ENCODE results near the gene MAB21L3.

Gene MAB21L3

DNA sequence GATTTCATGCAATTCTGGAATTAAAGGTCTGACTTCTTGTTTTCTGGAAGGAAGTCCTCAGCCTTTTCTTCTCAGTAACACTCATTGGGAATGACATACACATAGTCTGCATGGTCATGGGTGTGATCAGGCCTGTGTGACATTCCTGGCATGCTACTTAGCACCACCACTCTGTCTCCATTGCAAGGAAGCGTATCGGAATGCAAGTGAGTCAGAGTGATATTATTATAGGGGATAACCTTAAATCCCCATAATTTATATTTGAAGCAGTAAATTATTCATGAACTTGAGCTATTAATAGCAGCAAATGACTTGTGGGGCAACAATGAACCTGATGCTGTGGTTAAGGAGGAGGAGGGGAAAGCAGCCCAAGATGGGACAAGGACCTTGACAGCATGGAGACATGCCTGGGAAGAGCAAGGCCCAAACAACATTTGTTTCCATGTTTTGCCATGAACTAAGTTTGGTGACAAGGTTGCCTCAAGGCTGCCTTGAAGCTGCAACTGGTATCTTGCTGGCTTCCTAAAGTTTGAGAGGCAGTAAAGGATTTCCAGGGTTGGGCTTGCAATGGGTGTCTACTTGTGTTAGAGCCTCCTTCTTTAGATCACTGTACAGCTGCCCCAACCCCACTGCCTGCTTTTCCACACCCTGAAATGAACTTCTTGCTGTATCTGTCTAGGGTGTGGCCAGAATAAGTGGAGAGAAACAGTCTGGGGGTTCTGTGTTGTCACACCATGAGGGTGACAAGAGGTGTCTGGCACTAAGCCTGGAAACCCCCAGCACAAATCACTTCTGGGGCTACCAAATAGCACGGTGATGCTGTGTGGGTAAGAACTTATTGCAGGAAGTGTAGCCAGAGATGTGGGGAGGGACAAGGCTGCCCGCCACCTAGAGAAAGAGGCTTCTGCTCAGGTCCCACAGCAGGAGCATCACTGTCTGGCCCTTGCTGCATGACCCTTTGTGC is 4.6 kb downstream of the MAB21L3 start:
- H3K9me3 ChIP-seq (ENCODE audit: insufficient read depth, low read length): no peaks in the 10 kb centered on the region
- H3K27me3 ChIP-seq (ENCODE audit: low read length): no peaks in the 10 kb centered on the region
- H3K27ac ChIP-seq (ENCODE audit: low read depth, low read length): no peak overlapping the region
- H4K20me1 ChIP-seq (ENCODE audit: low read depth, low read length): no peaks in the 10 kb centered on the region
- no peaks in the 10 kb centered on the region for H3K36me3 ChIP-seq (ENCODE audit: low read length)
- no peak for TF ChIP-seq EZH2phosphoT487 (conservative IDR thresholded peaks at IDR 0.05; ENCODE audit: low read length)
- no peak overlapping the region for H3K4me2 ChIP-seq (ENCODE audit: low read depth, low read length, poor library complexity, severe bottlenecking)
- no peaks in the 10 kb centered on the region for H3F3A ChIP-seq (ENCODE audit: insufficient read depth)
- no peaks in the 10 kb centered on the region for H3K9me2 ChIP-seq (replicated peaks; ENCODE audit: insufficient read depth, low read length)
- H2AFZ ChIP-seq (ENCODE audit: low read depth, low read length, severe bottlenecking): no peak overlapping the region
- no peaks in the 10 kb centered on the region for H3K79me2 ChIP-seq (ENCODE audit: insufficient read depth, low read length)
- H3K4me3 ChIP-seq (ENCODE audit: insufficient read depth, low read length, poor library complexity, severe bottlenecking): no peak overlapping the region
- H3K9ac ChIP-seq (ENCODE audit: low read length): no peak overlapping the region

DNA sequence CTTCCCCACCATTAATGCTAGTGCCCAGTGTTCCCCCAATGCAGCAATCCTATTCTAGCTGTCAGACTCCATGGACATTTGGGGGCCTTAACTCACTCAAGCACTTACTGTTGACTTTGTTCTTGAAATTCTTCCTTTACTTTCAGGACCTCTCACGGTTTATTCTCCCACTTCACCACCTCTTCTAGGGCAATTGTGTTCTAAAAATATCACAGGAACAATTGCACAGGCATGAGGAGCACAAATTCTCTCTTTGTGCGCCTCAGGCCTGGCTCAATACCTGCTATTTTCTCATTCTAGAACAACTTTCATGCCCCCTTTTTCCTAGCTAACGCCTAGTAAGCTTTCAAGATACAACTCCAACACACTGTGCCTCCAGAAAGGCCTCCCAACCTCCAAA is 7.3 kb downstream of the MAB21L3 start:
- H2AFZ ChIP-seq (ENCODE audit: low read depth, low read length, severe bottlenecking): no peak overlapping the region
- H3K27ac ChIP-seq (ENCODE audit: low read depth, low read length): no peak overlapping the region
- H3K9me3 ChIP-seq (ENCODE audit: insufficient read depth, low read length): no peaks in the 10 kb centered on the region
- H3K27me3 ChIP-seq (ENCODE audit: low read length): no peaks in the 10 kb centered on the region
- no peak for TF ChIP-seq EZH2phosphoT487 (conservative IDR thresholded peaks at IDR 0.05; ENCODE audit: low read length)
- TF ChIP-seq, protein P1, sequence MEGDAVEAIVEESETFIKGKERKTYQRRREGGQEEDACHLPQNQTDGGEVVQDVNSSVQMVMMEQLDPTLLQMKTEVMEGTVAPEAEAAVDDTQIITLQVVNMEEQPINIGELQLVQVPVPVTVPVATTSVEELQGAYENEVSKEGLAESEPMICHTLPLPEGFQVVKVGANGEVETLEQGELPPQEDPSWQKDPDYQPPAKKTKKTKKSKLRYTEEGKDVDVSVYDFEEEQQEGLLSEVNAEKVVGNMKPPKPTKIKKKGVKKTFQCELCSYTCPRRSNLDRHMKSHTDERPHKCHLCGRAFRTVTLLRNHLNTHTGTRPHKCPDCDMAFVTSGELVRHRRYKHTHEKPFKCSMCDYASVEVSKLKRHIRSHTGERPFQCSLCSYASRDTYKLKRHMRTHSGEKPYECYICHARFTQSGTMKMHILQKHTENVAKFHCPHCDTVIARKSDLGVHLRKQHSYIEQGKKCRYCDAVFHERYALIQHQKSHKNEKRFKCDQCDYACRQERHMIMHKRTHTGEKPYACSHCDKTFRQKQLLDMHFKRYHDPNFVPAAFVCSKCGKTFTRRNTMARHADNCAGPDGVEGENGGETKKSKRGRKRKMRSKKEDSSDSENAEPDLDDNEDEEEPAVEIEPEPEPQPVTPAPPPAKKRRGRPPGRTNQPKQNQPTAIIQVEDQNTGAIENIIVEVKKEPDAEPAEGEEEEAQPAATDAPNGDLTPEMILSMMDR (IDR thresholded peaks at IDR 0.05; ENCODE audit: insufficient read depth, low read length, poor library complexity, severe bottlenecking): no peak
- H4K20me1 ChIP-seq (ENCODE audit: low read depth, low read length): no peaks in the 10 kb centered on the region
- no peak overlapping the region for H3K9ac ChIP-seq (ENCODE audit: low read length)
- no peaks in the 10 kb centered on the region for H3K9me2 ChIP-seq (replicated peaks; ENCODE audit: insufficient read depth, low read length)
- H3K4me3 ChIP-seq (ENCODE audit: insufficient read depth, low read length, poor library complexity, severe bottlenecking): no peak overlapping the region
- no peaks in the 10 kb centered on the region for H3F3A ChIP-seq (ENCODE audit: insufficient read depth)
- no peaks in the 10 kb centered on the region for H3K36me3 ChIP-seq (ENCODE audit: low read length)
- H3K79me2 ChIP-seq (ENCODE audit: insufficient read depth, low read length): no peaks in the 10 kb centered on the region
- no peak overlapping the region for H3K4me2 ChIP-seq (ENCODE audit: low read depth, low read length, poor library complexity, severe bottlenecking)

DNA sequence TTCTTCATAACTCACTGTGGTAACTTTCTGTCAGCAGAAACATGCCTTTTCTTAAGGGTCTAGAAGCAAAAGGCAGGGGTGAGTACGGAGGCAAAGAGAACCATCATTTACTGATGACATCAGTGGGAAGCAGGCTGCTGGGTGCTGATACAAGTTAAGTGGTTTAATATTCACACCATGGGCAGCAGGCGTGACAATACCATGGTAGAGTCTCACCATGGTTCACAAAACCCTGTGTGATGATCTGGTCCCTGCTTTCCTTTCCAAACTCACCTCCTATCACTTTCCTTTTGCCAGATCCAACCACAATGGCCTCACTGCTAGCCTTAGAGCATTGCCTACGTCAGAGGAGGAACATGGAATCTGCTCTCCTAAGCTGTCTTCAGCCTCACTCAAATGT is 8.7 kb downstream of the MAB21L3 start:
- Histone ChIP-seq H3K9me2 (replicated peaks; ENCODE audit: insufficient read depth, low read length) (no peaks in the 10 kb centered on the region), H3K27ac (ENCODE audit: low read depth, low read length) (no peak overlapping the region), H3K27me3 (ENCODE audit: low read length) (no peaks in the 10 kb centered on the region), H3K4me3 (ENCODE audit: insufficient read depth, low read length, poor library complexity, severe bottlenecking) (no peak overlapping the region), H2AFZ (ENCODE audit: low read depth, low read length, severe bottlenecking) (no peak overlapping the region), H3F3A (ENCODE audit: insufficient read depth) (no peaks in the 10 kb centered on the region), H4K20me1 (ENCODE audit: low read depth, low read length) (no peaks in the 10 kb centered on the region), H3K79me2 (ENCODE audit: insufficient read depth, low read length) (no peaks in the 10 kb centered on the region), H3K36me3 (ENCODE audit: low read length) (no peaks in the 10 kb centered on the region), H3K9me3 (ENCODE audit: insufficient read depth, low read length) (no peaks in the 10 kb centered on the region), H3K4me2 (ENCODE audit: low read depth, low read length, poor library complexity, severe bottlenecking) (no peak overlapping the region), H3K9ac (ENCODE audit: low read length) (no peak overlapping the region)
- TF ChIP-seq, protein P1 (IDR thresholded peaks at IDR 0.05; ENCODE audit: insufficient read depth, low read length, poor library complexity, severe bottlenecking): no peak
- no peak for TF ChIP-seq EZH2phosphoT487 (conservative IDR thresholded peaks at IDR 0.05; ENCODE audit: low read length)

Data from SU-DHL-6 (cell line).